Myocyte (in vitro differentiated cells): ENCODE data around the gene GLIS1. TPM values are rescaled to one million over a fixed set of nuclear protein-coding genes. Genes with fewer than 3 reads are reported as not detected.
"Not testable (repeated sequence)": the region's sequence is repeated elsewhere in the genome, so short reads cannot be mapped to it uniquely, and the experiment has no call there.

Source experiments
- DNase-seq: peaks from one replicate; pipeline ENCODE4 v3.0.0-alpha.2; 2012; ENCODE audit warnings: low read depth
- total RNA-seq: library from RNA; depleted of rRNA; stranded (reverse); fragments of >200 nt; gene quantifications from 2 replicates; pipeline ENCODE4 v1.2.3, GENCODE V29; 2014

Gene GLIS1
- total RNA-seq, 1 donor from 2014 or later, result 1.9 TPM

DNA sequence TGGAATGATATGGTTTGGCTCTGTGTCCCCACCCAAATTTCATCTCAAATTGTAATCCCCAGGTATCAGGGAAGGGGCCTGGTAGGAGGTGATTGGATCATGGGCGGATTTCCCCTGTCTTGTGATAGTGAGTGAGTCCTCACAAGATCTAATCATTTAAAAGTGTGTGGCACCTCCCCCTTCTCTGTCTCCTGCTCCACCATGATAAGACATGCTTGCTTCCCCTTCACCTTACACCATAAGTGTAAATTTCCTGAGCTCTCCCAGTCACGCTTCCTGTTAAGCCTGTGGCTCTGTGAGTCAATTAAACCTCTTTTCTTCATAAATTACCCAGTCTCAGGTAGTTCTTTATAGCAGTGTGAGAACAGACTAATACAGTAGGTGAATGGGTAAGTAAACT is 170.4 kb downstream of the GLIS1 start:
- DNase-seq, result no peak

DNA sequence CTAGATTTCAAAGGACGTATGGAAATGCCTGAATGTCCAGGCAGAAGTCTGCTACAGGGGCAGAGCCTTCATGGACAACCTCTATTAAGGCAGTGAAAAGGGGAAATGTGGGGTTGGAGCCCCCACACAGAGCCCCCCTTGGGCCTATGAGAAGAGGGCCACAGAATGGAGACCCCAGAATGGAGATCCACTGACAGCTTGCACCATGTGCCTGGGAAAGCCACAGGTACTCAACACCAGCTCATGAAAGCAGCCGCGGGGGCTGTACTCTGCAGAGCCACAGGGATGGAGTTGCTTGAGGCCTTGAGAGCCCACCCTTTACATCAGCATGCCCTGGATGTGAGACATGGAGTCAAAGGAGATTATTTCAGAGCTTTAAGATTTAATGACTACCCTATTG is 171.1 kb downstream of the GLIS1 start:
- DNase-seq, result no peak

DNA sequence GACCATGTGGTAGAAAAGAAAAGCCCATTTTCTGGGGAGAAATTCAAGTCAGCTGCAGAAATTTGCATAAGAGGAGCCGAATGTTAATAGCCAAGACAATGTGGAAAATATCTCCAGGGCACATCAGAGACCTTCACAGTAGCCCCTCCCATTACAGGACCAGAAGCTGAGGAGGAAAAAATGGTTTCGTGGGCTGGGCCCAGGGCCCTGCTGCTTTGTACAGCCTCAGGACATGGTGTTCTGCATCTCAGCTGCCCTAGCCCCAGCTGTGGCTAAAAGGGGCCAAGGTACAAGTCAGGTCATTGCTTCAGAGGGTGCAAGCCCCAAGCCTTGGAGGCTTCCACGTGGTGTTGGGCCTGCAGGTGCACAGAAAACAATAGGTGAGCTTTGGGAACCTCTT is 171.5 kb downstream of the GLIS1 start:
- no peak for DNase-seq

DNA sequence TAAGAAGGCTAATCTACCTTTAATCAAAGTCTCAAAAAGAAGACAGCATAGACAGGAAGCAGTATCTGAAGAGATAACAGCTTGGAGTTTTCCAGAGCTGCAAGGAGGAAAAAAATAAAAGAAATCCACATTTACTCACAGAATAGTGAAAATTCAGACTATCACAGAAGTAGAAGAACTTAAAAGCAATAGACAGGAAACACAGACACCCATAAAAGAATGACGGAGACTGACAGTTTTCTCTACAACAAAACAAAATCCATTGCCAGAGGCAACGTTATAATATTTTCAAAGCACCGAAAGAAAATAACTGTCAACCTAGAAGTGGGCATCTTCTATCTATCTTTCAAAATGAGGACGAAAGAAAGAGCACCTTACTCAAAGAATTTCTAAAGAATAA is 175.4 kb downstream of the GLIS1 start:
- DNase-seq, result no peak

DNA sequence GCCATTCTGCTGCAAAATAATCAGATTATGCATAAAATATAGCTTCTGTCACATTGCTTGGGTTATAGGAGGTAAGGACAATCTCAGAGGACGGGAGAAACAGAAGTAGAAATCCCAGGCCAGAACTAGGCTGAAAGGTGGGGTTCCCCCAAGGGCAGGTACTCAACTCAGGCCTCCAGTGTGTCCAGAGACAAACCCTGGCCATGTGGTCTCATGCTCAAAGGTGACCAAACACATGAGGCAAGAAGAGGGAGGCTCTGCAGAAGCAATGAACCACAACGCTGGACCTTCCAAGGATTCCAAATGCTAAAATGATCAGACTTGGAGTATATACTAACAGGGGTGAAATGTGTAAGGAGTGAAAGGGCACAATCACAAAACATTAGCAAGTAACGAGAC is 176.0 kb downstream of the GLIS1 start:
- DNase-seq, result no peak

DNA sequence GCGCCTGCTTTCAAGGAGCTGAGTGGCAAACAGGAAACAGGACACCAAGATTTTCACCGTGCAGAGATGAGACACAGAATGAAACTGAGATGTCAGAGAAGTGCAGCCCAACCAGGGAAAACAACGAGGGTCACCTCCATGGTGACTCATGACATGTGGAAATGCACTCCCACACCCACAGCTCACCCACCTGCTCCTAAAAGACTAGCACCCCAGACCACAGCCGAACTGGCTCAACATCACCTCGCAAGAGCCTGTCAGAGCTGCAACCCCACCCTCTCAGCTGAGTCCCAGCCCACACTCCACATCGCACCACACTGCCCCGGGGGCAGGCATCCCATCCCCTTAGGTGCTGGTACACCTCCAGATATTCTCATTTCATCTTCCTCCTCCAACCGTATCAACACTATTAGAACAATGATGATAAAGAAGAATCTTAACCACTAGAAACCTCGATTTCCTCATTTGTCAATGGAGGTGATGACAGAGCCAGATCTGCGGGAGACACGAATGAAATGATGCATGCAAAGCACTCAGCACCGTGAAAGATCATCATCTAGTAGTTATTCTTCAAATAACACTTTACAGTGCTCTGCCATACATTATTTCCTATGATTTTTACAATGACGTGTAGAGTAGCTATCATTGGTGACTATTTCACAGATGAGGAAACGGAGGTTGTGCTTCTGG is 176.5 kb downstream of the GLIS1 start:
- no peak for DNase-seq

DNA sequence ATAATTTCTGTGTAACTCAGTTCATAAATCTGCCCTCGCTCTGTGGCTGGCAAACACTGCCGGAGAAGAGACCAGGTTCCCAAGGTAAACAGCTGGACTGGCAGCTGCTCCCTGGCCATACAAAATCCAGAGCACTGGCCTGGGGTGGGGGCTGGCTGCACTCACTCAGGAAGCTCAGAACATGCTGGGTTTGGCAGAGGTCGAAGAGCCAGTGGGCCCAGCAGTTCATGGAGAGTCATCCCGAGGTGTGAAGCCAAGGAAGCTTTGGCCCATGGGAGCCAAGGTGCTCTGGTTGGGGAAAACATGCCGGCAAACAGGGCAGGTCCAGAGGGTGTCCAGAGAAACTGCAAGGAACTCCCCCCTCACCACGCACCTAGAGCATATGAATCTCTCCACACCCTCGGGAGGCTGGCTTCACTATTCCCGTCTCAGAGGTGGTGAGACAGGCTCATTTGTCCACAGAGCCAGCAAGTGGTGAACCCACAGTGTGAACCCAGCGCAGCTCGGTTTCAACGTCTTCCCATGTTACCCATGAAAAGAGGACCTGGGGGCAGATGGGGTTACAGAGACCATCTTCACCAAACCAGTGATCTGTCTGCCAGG is 177.4 kb downstream of the GLIS1 start:
- DNase-seq, result no peak

DNA sequence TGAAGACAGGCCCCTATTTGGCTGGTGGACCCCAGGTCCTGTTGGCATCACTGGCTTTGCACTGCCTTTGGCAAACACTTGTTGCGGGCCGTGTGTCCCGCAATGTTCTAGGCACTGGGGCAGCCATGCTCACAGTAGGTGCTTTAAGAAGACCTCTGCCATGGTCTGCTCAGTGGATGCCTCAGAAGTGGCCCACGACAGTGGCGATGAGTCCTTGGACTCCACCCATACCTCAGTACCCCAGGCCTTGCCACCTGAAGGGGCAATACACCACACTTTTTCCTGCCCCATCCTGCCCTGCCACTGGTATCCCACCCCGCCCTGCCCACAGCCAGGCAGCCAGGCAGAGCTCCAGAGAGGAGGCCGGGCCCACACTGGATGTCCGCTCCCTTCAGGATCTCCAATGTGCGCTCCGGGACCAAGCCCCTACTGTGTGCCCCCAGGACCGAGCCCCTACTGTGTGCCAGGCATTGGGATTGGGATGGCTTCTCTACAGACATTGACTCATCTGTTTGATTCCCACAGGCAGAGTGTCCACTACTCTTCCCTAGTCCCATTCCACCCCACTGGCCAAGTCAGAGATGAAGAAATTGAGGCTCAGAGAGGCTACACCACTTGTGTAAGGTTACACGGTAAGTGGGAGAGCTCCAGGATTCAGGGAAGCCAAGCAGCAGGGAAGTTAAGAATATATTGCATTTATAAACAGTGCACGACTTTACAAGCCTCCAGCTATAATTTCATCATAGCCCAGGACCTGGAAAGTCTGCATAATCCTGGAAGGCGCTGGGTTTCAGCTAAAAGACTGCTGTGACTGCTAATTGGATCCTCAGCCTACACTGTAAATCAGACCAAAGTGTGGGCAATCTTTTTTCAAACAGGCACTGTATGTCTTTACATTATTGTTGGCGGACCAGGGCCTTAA is 178.1 kb downstream of the GLIS1 start:
- DNase-seq, result no peak

DNA sequence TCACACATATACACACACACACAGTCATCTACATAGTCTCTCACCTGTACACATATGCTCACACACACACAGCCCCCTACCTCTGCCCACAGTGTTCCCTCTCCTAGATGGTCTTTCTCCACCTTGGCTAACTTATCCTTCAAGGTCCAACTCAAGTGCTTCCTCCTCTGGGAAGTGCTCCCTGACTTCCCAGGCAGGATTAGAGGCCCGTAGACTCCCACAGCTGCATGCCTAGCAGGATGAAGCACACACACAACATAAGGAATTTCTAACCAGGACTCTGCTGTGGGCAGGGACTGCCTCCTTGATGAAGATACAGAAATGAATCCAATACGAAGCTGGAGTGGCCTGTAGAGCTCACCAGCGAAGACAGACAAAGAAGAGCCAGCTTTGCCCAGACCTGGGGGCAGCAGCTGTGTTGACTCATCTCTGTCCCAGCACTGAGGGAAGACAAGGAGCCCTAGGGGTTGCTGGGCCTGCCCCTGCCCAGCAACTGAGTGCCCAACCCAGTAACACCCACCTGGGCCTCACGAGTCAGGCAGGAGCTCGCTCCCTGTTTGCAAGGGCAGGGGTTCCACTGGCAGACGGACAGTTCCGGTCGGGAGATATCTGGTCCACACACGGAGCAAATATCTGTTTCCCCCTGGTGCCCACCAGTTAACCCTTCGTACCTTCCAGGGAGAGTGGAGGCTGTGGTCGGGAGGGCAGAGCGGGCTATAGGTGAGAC is 178.9 kb downstream of the GLIS1 start:
- no peak for DNase-seq

DNA sequence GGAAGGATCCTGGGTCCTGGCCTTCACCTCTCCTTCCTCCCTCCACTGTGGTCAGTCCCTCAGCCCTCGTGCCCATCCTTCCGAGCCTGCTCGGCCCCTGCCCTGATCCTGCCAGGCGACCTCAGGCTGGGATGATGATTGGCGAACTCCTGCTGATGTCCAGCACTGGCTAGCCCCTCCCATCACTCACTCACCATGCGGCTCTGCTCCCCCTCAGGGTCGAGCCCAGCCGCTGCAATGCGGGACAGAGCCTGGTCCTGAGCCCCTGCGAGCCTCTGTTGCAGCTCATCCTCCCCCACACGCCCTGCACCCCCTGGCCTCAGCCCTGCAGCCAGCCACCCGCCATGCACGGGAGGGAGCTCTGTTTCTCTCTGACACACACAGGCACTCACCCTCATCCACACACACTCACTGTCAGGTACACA is 179.6 kb downstream of the GLIS1 start:
- DNase-seq, result no peak

DNA sequence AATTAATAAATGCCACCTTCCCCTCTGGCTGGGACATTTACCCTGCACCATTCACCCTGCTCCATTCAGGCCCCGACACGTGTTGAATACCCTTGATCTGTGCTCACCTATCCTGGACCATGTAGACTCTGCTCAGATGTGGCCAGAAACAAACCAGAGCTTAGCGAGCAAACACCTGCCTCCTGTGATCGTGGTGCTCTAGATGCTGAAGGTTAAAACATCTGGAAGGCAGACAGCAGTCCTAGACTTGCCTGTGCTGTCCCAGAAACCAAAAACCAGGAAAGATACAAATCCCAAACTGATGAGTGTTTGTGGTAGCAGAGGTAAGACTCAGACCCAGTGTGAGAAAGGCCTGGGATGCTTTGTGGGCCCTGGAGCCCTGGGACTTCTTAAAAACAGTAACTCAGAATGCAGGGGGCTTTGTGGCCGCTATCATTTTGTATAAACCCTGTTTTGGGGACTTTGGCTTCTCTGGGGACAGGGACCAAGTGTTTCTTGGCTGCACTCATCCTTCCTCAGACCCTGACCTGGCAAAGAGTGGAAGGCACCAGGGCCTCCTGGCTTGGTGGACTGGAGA is 180.1 kb downstream of the GLIS1 start:
- no peak for DNase-seq

DNA sequence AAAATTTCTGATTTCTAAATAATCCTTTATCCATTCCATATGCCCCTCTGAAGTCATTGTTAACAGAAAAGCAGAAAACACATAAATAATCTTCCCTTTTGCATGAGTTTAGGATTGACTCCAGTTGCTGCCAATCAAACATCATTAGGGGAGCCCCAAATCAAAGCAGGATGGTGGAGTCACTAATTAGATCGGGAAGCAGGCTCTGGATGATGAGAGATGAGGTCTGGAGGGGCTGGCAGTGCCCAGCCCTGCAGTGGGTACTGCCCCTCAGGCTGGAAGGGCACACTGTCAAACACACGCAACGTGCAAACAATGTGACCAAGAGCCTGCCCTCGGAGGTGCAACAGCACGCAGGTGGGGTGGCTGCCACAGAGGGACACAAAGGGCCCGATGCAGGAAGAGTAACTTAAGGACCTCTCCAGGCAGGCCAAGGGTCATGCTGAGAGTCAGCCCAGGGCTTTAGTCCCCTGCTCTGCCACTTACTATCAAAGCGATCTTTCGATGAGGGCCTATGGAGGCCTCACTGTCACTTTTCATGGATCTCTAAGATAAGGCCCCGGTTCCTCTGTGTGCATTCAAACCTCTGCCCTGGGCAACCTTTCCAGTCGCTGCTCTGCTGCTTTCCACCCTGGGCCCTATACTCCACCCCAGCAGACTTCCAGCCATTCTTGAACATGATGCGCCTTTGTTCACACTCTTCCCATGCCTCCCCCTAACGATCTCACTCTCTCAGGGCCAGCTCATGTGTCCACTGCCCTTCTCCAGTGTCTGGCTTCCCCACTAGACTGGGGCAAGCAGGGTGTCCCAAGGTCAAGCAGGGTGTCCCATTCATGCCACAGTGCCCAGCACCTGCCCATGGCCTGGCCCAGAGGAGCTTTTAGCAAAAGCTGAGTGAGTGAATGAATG is 180.9 kb downstream of the GLIS1 start:
- no peak for DNase-seq

DNA sequence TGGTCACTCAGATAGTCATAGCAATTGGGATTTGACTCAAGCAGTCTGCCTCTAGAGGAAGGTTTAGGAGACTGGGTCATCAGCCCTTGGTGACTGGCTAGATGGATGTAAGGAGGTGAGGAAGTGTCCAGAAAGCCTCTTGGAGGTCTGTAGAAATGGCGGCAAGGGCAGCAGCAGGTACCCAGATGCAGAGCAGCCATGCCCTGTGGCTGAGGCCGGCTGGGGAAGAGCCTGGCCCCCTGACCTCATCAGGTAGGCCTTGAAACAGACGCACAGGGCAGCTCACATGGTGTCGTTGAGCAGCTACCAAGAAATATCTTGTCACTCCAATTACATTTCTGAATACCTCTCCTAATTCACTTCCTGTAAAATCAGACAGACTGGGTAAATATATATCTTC is 181.6 kb downstream of the GLIS1 start:
- no peak for DNase-seq

DNA sequence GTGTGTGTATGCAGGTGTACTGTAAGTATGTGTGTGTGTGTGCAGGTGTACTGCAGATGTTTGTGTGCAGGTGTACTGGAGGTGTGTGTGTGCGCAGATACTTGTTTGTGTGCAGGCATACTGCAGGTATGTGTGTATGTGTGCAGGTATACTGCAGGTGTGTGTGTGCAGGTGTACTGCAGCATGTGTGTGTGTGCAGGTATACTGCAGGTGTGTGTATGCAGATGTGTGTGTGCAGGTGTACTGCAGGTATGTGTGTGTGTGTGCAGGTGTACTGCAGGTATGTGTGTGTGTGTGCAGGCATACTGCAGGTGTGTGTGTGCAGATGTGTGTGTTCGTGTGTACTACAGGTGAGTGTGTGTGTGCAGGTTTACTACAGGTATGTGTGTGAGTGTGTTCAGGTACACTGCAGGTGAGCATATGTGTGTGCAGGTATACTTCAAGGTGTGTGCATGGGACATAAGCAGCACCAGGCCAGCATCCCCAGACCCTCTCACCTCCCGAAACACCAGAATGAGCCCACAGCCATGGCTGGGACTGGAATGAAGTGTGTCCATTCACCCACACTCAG is 182.2 kb downstream of the GLIS1 start:
- no peak for DNase-seq

DNA sequence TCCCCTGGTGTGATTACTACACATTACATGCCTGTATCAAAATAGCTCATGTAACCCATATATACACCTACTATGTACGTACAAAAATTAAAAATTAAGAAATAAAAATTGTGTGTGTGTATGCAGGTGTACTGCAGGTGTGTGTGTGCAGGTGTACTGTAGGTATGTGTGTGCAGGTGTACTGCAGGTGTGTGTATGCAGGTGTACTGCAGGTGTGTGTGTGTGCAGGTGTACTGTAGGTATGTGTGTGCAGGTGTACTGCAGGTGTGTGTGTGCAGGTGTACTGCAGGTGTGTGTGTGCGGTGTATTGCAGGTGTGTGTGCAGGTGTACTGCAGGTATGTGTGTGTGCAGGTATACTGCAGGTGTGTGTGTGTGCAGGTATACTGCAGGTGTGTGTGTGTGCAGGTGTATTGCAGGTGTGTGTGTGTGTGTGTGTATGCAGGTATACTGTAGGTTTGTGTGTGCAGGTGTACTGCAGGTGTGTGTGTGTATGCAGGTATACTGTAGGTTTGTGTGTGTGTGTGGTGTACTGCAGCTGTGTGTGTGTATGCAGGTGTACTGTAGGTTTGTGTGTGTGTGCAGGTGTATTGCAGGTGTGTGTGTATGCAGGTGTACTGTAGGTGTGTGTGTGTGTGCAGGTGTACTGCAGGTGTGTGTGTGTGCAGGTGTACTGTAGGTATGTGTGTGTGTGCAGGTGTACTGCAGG is 183.2 kb downstream of the GLIS1 start:
- not testable (repeated sequence) for DNase-seq

DNA sequence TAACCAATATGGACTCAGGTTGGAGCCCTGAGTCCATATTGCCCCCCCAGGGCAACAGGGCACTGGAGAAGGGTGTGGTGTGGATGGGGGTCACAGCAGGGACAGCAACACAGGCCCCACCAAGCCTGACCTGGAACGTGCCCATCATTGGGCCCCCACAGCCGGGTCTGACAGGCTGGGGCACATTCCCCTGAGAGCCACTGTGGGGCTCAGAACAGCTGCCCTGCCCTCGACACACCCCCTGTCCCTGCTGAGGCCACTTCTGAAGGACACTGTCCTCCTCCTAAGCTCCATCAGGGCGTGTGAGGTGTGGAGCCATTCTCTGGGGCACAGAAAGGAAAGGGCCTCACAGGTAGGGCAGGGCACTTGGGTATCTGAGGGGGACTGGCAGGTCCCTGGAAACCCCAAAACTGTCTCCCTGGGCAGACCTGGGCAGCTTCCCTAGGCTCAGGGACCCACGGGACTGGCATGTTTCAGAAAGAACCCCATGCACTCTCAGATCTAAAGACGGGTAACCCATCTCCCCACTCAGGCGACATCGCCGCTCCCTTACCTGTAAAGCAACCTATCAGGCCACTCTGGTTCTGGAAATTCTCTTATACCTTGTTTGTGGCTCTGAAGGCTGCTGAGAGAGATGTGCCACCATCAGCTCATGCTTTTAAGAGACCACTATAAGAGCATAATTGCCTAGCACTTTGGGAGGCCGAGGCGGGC is 184.2 kb downstream of the GLIS1 start:
- no peak for DNase-seq

DNA sequence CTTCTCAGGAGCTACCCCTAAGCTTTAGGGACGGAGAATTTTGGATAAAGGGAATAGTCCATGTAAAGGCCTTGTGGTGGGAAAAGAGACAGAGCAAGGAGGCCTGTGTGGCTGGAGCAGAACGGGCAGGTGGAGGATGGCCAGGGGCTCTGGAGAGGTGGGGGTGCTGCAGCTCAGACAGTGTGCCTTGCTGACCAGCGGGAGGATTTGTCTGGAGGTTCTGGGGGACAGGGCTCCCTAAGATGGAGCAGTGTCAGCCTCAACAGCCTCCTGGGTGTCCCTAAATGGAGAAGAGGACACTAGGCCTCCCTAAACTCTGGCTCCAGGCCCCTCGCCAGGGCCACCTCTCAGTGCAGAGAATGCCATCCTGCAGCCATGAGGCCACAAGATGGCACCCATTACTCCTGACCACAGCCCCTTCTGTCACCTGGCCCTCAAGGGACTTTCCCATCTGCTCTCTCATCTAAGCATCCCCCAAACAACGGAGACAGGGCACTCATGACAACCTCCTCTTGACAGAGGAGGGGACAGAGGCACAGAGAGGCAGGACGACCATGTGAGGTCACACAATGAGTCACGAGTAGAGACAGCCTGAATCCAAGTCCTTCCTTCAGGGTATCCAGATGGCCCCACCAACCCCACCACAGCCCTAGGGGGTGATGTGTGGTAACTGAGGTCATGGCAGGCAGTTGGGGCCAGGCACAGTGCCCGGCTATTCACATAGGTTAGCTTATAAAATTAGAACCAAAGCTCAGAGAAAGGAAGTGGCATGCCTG is 185.0 kb downstream of the GLIS1 start:
- peak; percentile 45 for DNase-seq
